Muscle of arm (tissue), 12 donors: ENCODE measurements around the gene OMG. TPM values are rescaled to one million over a fixed set of nuclear protein-coding genes. Genes with fewer than 3 reads are reported as not detected.
"Not testable (repeated sequence)": the region's sequence is repeated elsewhere in the genome, so short reads cannot be mapped to it uniquely, and the experiment has no call there.

Source experiments
- DNase-seq: peaks from one replicate; pipeline ENCODE4 v3.0.0-alpha.2; 2013
- polyA plus RNA-seq, 12 donors: library from polyadenylated mRNA; unstranded; fragments of 120-200 nt; gene quantifications; one replicate each; pipeline ENCODE4 v1.2.1, GENCODE V29; 2013; ENCODE audit not compliant: insufficient read length in 12 of 12

The OMG gene
- polyA plus RNA-seq, 12 donors = 0.07 to 2.1 (median 0.51) TPM; not detected in 2

GRCh38 chr17:31262923-31263322 is 34.1 kb downstream of the OMG start:
- not testable (repeated sequence) for DNase-seq

GRCh38 chr17:31261601-31262000 is 35.4 kb downstream of the OMG start:
- DNase-seq = no peak

- DNase-seq = no peak
Observed at GRCh38 chr17:31260151-31260550, 36.9 kb downstream of the OMG start.

- no peak for DNase-seq
Observed at GRCh38 chr17:31256936-31257335, 40.1 kb downstream of the OMG start.

- no peak for DNase-seq
Observed at GRCh38 chr17:31254654-31255053, 42.4 kb downstream of the OMG start.

- no peak for DNase-seq
Observed at GRCh38 chr17:31252741-31253140, 44.3 kb downstream of the OMG start.

GRCh38 chr17:31251970-31252328 is 45.1 kb downstream of the OMG start:
- DNase-seq = no peak

GRCh38 chr17:31251105-31251969 is 45.7 kb downstream of the OMG start:
- no peak for DNase-seq

- DNase-seq = no peak
Observed at GRCh38 chr17:31250229-31250628, 46.8 kb downstream of the OMG start.

GRCh38 chr17:31249835-31250141 is 47.3 kb downstream of the OMG start:
- DNase-seq = no peak

GRCh38 chr17:31248986-31249834 is 47.8 kb downstream of the OMG start:
- no peak for DNase-seq

Other genes with a start within 250 kb of the OMG start
- gene NF1, start 202.3 kb downstream of the OMG start, polyA plus RNA-seq = 10 to 100 TPM; 19.7 to 68.3 (median 26.6) TPM
- 10 to 100 TPM in 1 of 12 donors, 1 to 10 TPM in 9, not detected in 2; 1.1 to 20.1 (median 2.6) TPM for gene EVI2B, start 16.8 kb upstream of the OMG start, polyA plus RNA-seq
- 1 to 10 TPM in 10 of 12 donors, not detected in 2; 1.3 to 4.2 (median 1.8) TPM for gene EVI2A, start 24.4 kb upstream of the OMG start, polyA plus RNA-seq
- gene RAB11FIP4, start 94.4 kb upstream of the OMG start, polyA plus RNA-seq = 1 to 10 TPM in 4 of 12 donors, under 1 TPM in 7, not detected in 1; 0.38 to 7.4 (median 0.83) TPM